Right forelimb (tissue), 1 donor: ENCODE results near the gene RAD9B.
A peak's percentile ranks its signal among the peaks of the same experiment; 100 is the strongest.
"Not testable (repeated sequence)": the region's sequence is repeated elsewhere in the genome, so short reads cannot be mapped to it uniquely, and the experiment has no call there.

ENCODE experiments used
- DNase-seq: peaks from one replicate; pipeline ENCODE4 v3.0.0-alpha.2; 2018

RAD9B gene

DNA sequence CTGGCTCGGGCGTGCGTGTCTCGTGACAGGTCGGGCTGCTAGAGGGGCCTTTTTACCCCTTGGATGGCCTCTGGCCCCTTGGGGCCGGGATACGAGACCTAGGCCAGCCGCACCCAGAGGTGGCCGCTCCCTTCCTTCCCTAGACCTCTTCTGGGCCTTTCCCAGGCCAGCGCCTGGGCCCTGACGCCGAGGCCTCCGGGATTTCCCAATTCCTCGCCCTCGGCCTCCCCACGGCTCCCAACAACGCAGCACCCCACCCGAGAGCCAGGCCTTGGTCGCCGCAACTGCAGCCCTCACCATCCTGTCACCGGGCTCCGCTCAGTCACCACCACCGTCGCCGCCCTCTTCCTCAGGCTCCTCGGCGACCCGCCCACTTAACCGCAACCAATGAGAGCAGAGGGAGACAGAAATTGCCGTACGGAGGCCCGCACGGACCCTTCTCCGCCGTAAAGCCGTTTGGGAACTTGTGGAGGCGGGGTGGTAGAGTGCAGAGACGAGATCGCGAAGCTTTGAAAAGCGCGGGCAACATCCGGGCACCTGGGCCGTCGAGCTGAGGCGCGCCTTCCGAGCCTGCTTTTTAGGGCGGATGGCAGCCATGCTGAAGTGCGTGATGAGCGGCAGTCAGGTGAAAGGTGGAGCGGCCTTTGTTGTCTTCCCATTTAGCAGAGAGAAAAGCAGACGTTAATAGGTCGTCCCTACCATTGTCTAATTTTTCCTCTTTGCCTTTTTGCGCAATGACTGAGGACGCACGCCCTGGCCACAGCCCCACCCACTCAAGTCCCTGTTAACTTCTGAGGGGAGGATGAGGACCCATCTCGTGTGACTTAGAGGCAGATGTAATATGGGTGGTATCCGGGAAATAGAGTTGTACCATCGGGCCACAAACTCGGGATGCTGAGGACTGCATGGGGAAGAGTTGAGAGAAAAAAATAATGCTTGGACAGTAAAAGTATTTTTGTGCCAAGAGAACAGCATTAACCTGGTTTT, at the start of gene RAD9B, which contains the start of gene VPS29:
RAD9B (plus strand) TSS at position 580 of the 987 bp plus-strand sequence; CDS start at position 587, 7 bp downstream.
VPS29 (minus strand) TSS at position 360 of the 987 bp plus-strand sequence; CDS start at position 300, 60 bp downstream.
- DNase-seq = peak; percentile 98

- DNase-seq = no peak
These were observed 48.4 kb upstream of the RAD9B start for GRCh38 chr12:110453569-110454296.

- DNase-seq = no peak
These were observed 43.4 kb upstream of the RAD9B start for GRCh38 chr12:110458756-110459155.

DNA sequence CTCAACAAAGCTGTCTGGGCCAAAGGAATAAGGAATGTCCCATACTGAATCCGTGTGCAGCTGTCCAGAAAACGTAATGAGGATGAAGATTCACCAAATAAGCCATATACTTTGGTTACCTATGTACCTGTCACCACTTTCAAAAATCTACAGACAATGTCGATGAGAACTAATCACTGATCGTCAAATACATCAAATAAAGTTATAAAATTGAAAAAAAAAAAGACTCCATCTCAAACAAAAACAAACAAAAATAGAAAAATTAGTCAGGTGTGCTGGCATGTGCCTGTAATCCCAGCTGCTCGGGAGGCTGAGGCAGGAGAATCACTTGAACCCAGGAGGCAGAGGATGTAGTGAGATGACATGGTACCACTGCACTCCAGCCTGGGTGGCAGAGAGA, 40.9 kb upstream of the RAD9B start:
- not testable (repeated sequence) for DNase-seq

- DNase-seq = no peak
These were observed 37.1 kb upstream of the RAD9B start for GRCh38 chr12:110465024-110465423.

- DNase-seq = not testable (repeated sequence)
These were observed 36.4 kb upstream of the RAD9B start for GRCh38 chr12:110465765-110466164.

DNA sequence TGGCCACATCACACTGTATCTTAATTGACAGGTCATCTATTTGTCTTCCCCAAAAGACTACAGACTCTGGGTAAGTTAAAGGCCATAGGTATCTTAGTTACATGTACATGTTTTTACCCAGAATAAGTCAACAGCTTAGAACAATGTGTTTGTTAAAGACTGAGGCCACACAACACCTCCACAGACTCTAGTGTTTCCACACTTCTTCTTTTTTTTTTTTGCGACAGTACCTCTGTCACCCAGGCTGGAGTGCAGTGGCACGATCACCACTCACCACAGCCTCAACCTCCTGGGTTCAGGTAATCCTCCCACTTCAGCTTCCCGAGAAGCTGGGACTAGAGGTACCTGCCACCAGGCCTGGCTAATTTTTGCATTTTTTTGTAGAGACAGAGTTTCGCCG, 35.3 kb upstream of the RAD9B start:
- no peak for DNase-seq

GRCh38 chr12:110467847-110468213, 34.3 kb upstream of the RAD9B start:
- no peak for DNase-seq

DNA sequence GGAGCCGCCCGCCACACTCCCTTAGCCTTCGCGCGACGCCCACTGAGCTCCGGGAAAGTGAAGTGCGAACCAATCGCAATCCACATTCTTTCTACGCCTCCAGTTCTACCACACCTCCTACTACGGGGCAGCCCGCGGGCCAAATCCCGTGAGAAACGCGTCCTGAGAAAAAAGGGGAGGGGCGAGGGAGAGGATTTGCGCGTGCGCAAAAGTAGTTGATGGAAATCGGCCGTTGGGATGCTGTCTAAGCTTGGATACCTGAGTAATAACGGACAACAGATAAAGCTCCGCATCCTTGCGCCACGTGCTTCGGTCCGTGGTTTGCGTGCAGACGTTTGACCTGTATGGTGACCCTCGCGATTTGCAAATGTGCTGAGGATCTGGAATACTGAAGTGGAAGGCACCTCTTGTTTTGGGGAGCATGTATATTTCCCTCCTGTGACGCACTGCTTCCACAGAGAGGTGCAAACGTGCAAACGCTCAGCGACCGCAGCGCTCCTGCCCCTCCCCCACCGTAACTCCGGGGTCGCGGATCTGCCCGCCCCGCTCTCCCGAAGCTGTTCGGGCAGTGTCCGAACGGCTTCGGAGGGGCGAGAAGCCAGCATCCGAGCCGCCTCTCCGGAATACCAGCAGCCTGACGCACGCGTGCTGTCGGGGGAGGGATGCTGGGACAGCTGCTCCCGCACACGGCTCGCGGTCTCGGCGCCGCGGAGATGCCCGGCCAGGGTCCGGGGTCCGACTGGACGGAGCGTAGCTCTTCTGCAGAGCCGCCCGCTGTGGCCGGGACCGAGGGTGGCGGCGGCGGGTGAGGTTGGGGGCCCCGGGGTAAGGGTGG, 33.7 kb upstream of the RAD9B start, which contains the start of the genes FAM216A and GPN3:
FAM216A (plus strand) TSS at position 632 of the 835 bp plus-strand sequence; CDS start at position 663, 31 bp downstream.
GPN3 (minus strand) TSS at position 44 of the 835 bp plus-strand sequence. CDS start 54 bp downstream, outside the sequence.
- DNase-seq = peak; percentile 99

DNA sequence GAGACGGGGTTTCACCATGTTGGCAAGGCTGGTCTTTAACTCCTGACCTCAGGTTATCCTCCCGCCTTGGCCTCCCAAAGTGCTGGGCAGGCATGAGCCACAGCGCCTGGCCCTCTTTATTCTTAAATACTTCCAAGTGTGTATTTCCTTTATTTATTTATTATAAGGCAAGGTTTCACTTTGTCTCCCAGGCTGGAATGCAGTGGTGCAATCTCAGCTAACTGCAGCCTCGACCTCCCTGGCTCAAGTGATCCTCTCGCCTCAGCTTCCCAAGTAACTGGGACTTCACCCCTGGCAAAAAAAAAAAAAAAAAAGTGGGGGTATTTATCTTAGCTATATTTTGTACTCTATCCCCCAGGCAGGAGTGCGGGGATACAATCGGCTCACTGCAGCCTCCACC, 26.7 kb upstream of the RAD9B start:
- no peak for DNase-seq

GRCh38 chr12:110498984-110499706, 3.0 kb upstream of the RAD9B start:
- DNase-seq = no peak

DNA sequence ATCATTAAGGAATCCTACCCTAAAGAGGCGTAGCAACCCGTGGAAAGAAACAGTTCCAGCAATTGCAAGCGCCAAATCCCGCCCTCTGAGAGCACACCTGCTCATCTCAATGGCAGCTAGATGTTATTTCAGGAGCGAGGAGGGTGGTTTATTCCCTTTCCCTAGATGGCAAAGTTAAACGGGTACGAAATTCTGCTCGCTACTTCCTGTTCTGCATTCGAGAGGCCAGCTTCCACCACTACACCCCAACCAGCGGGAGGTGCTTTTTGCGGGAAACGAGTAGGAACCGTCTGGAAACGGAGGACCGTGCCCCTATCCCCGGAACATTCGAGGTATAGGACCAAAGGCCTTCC, 756 bp upstream of the RAD9B start:
- no peak for DNase-seq

- DNase-seq = no peak
These were observed 1.3 kb downstream of the RAD9B start for GRCh38 chr12:110503432-110503831.

DNA sequence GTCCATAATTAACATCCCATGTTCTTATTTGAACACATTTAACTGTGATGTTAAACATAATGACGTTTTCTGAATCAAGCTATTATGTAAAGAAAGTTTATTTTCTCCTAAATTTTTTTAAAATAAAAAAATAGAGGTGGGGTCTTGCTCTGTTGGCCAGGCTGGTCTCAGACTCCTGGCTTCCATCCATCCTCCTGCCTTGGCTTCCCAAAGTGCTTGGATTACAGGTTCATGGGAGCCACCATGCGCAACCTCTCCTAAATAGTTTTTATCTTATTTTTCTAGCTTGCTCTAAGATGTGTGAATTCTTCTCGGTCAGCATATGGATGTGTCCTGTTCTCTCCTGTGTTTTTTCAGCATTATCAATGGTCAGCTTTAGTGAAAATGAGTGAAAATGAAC, 3.2 kb downstream of the RAD9B start:
- DNase-seq = no peak

DNA sequence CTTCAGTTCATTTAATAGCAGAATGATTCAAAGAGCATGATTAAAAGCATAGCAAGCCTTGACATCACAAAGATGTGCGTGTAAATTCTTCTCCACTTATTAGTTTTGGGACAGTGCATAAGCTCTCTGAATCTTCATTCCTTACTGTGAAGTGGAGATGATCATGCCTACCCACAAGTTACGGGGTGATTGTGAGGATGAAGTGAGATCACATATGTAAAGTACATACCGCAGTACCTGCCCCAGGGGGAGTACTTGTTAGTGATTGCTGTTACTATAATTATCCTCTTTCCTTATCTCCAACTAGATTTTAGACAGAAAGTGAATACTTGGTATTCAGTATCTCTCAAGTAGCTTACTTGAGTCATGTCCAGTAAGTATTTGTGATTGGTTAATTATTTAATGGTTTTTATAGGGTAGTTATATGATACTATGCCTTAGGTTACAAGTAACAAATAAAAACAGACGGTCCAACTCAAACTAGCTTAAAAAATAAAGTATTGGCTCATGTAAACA, 6.0 kb downstream of the RAD9B start:
- no peak for DNase-seq

- DNase-seq = no peak
These were observed 11.7 kb downstream of the RAD9B start for GRCh38 chr12:110513842-110514241.

DNA sequence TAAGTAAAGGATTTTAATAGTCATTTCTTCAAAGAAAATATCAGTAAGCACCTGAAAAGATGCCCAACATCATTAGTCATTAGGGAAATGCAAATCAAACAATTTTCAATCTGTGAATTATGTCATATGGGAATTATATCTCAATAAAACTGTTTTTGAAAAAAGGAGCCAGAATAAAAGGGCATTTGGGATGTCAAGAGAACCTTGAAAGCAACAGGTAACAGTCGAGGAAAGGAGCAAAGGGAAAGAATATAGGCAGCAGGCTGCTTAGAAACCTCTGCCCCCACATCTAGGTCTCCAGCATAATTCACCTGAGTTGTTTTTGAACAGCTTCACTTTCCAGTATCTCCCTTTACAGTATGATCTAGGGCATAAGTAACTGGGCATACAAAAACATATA, 12.2 kb downstream of the RAD9B start:
- DNase-seq = no peak

GRCh38 chr12:110516995-110517394, 14.9 kb downstream of the RAD9B start:
- no peak for DNase-seq

DNA sequence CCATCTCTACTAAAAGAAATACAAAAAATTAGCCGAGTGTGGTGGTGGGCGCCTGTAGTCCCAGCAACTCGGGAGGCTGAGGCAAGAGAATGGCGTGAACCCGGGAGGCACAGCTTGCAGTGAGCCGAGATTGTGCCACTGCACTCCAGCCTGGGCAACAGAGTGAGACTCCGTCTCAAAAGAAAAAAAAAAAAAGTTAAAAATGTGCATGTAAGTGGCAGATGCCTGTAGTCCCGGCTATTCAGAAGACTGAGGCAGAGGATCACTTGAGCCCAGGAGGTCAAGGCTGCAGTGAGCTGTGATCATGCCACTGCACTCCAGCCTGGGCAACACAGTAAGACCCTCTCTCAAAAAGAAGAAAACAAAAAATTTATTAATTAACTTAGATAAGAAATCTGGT, 15.9 kb downstream of the RAD9B start:
- not testable (repeated sequence) for DNase-seq

GRCh38 chr12:110520876-110521712, 19.0 kb downstream of the RAD9B start:
- DNase-seq = not testable (repeated sequence)
